HEK293T (cell line): ENCODE measurements around the gene COL1A2.

Experiments used
- ARNT ChIP-seq: fragments of 450-650 bp; IDR thresholded peaks from 2 replicates; pipeline ENCODE4 v1.6.1; 2017; ENCODE audit warnings: mild to moderate bottlenecking
- BHLHE40 ChIP-seq: fragments of 450-650 bp; IDR thresholded peaks from 2 replicates; pipeline ENCODE4 v1.6.1; 2016; ENCODE audit warnings: mild to moderate bottlenecking, moderate library complexity, borderline replicate concordance
- ELF4 ChIP-seq: fragments of 450-650 bp; IDR thresholded peaks from 2 replicates; pipeline ENCODE4 v1.6.1; 2017; ENCODE audit warnings: antibody characterized with exemption
- FOXA1 ChIP-seq: fragments of 450-650 bp; IDR thresholded peaks from 2 replicates; pipeline ENCODE4 v1.6.1; 2016; ENCODE audit warnings: mild to moderate bottlenecking
- FOXK2 ChIP-seq: fragments of 450-650 bp; IDR thresholded peaks from 2 replicates; pipeline ENCODE4 v1.6.1; 2016; ENCODE audit warnings: mild to moderate bottlenecking
- FOXM1 ChIP-seq: fragments of 450-650 bp; IDR thresholded peaks from 2 replicates; pipeline ENCODE4 v1.6.1; 2017; ENCODE audit warnings: mild to moderate bottlenecking, borderline replicate concordance
- L3MBTL2 ChIP-seq: fragments of 450-650 bp; conservative IDR thresholded peaks from 2 replicates; pipeline ENCODE4 v1.6.1; 2016; ENCODE audit warnings: mild to moderate bottlenecking
- NFRKB ChIP-seq: fragments of 450-650 bp; IDR thresholded peaks from 2 replicates; pipeline ENCODE4 v1.6.1; 2016; ENCODE audit warnings: mild to moderate bottlenecking, moderate library complexity
- SP1 ChIP-seq: fragments of 450-650 bp; IDR thresholded peaks from 2 replicates; pipeline ENCODE4 v1.6.1; 2017
- SUZ12 ChIP-seq: fragments of 450-650 bp; IDR thresholded peaks from 2 replicates; pipeline ENCODE4 v1.6.1; 2016; ENCODE audit warnings: mild to moderate bottlenecking
- TARDBP ChIP-seq: fragments of 450-650 bp; IDR thresholded peaks from 2 replicates; pipeline ENCODE4 v1.6.1; 2016
- ZNF384 ChIP-seq: fragments of 450-650 bp; IDR thresholded peaks from 2 replicates; pipeline ENCODE4 v1.6.1; 2016

DNA sequence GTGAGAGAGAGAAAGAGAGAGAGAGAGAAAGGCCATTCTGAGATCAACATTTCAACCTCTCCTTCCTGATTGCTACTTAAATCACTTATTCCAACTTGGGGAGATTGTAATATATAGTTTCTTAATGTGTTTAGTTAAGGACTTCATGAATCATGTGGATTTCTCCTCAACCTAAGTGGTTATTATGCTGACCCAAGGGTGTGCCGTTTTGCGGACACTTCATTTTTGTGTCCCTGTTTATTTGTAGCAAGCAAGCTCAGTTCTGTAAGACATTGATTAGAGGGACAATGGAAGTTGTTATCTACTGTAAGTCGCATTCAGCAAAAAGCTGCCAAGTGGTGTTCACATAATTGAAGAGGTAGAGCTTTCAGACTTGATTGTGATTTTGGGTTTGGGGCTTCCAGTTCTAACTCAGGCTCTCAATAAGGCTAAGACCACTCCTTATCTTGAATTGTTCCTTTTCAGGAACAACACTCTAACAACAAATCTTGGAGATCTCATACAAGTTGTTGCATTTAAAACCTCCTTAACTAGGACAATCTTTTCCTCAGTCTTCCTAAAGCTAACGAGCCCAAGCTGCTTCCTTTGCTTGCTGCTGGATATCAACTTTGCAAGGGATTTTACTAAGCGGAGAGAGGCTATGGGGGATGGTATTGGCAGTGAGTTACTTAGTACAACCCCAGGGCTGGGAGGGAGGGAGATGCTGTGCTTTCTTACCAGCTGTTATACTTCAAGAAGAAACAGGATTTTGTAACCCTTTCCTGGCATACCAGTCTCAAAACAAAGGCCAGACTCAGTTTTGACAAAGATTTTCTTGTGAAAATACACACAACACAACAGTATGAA is 19.8 kb upstream of the COL1A2 start:
- TF ChIP-seq ZNF384 (no peak), ARNT (no peak), TARDBP (no peak), BHLHE40 (no peak), FOXA1 (no peak), FOXK2 (no peak), ELF4 (no peak), SP1 (no peak), FOXM1 (no peak), L3MBTL2 (no peak), NFRKB (no peak), SUZ12 (no peak)
